ENCODE results near the gene TMEM126B.

DNA sequence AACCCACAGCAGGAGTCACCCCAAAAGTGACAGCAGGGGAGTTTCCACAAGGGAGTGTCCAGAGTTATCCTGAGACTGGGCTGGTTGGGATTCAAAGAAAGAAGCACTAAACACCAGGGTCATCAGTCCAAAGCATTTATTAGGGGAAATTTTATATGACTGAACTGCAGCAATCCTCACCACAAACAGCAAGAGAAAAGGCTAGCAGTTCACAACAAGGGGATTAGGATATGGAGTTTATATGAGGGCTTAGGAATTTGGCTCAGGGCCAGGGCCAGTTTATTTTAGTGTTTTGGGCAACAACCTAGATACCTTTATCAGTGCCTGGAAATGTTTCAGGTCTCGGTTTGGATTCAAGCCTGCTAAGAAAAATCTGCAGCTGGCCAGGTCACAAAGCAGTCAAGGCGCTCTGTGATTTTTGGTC lies 14.8 kb downstream of the TMEM126B start:
- TF ChIP-seq CBX2 (IDR thresholded peaks at IDR 0.05; ENCODE audit: low read depth, low read length) = no peak
- no peak for TF ChIP-seq CBX2 (CRISPR knock-in tag; IDR thresholded peaks at IDR 0.05; ENCODE audit: low read depth)
- TF ChIP-seq, protein P1, sequence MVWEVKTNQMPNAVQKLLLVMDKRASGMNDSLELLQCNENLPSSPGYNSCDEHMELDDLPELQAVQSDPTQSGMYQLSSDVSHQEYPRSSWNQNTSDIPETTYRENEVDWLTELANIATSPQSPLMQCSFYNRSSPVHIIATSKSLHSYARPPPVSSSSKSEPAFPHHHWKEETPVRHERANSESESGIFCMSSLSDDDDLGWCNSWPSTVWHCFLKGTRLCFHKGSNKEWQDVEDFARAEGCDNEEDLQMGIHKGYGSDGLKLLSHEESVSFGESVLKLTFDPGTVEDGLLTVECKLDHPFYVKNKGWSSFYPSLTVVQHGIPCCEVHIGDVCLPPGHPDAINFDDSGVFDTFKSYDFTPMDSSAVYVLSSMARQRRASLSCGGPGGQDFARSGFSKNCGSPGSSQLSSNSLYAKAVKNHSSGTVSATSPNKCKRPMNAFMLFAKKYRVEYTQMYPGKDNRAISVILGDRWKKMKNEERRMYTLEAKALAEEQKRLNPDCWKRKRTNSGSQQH (CRISPR knock-in tag; IDR thresholded peaks at IDR 0.05; ENCODE audit: low read depth) = no peak
- no peak for TF ChIP-seq CBFB (CRISPR knock-in tag; IDR thresholded peaks at IDR 0.05)
- no peak for TF ChIP-seq KLF16 (CRISPR knock-in tag; IDR thresholded peaks at IDR 0.05)
- TF ChIP-seq, protein P2, sequence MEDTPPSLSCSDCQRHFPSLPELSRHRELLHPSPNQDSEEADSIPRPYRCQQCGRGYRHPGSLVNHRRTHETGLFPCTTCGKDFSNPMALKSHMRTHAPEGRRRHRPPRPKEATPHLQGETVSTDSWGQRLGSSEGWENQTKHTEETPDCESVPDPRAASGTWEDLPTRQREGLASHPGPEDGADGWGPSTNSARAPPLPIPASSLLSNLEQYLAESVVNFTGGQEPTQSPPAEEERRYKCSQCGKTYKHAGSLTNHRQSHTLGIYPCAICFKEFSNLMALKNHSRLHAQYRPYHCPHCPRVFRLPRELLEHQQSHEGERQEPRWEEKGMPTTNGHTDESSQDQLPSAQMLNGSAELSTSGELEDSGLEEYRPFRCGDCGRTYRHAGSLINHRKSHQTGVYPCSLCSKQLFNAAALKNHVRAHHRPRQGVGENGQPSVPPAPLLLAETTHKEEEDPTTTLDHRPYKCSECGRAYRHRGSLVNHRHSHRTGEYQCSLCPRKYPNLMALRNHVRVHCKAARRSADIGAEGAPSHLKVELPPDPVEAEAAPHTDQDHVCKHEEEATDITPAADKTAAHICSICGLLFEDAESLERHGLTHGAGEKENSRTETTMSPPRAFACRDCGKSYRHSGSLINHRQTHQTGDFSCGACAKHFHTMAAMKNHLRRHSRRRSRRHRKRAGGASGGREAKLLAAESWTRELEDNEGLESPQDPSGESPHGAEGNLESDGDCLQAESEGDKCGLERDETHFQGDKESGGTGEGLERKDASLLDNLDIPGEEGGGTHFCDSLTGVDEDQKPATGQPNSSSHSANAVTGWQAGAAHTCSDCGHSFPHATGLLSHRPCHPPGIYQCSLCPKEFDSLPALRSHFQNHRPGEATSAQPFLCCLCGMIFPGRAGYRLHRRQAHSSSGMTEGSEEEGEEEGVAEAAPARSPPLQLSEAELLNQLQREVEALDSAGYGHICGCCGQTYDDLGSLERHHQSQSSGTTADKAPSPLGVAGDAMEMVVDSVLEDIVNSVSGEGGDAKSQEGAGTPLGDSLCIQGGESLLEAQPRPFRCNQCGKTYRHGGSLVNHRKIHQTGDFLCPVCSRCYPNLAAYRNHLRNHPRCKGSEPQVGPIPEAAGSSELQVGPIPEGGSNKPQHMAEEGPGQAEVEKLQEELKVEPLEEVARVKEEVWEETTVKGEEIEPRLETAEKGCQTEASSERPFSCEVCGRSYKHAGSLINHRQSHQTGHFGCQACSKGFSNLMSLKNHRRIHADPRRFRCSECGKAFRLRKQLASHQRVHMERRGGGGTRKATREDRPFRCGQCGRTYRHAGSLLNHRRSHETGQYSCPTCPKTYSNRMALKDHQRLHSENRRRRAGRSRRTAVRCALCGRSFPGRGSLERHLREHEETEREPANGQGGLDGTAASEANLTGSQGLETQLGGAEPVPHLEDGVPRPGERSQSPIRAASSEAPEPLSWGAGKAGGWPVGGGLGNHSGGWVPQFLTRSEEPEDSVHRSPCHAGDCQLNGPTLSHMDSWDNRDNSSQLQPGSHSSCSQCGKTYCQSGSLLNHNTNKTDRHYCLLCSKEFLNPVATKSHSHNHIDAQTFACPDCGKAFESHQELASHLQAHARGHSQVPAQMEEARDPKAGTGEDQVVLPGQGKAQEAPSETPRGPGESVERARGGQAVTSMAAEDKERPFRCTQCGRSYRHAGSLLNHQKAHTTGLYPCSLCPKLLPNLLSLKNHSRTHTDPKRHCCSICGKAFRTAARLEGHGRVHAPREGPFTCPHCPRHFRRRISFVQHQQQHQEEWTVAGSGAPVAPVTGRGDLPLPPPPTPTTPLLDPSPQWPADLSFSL (CRISPR knock-in tag; IDR thresholded peaks at IDR 0.05) = no peak
- no peak for TF ChIP-seq ZNF446 (CRISPR knock-in tag; IDR thresholded peaks at IDR 0.05)
- no peak for TF ChIP-seq HOXA7 (CRISPR knock-in tag; IDR thresholded peaks at IDR 0.05)
- no peak for TF ChIP-seq ZNF468 (CRISPR knock-in tag; IDR thresholded peaks at IDR 0.05)
- TF ChIP-seq ZNF510 (CRISPR knock-in tag; IDR thresholded peaks at IDR 0.05; ENCODE audit: low read depth) = no peak
